B cell (primary cell): ENCODE measurements around the gene IRAK1. TPM values are rescaled to one million over a fixed set of nuclear protein-coding genes. Genes with fewer than 3 reads are reported as not detected.

ENCODE experiments used
- ATAC-seq: fragments of 200-7000 bp; cut with Tn5 transposase; one replicate; pipeline ENCODE4 v1.10.0; 2021; ENCODE audit warnings: low read depth, mild to moderate bottlenecking, moderate number of reproducible peaks, moderate library complexity
- CTCF ChIA-PET: fragments of 350-600 bp; sonication (Branson Sonifier 250); formaldehyde crosslinking; loops from one replicate; lab custom pipeline; 2021; ENCODE audit warnings: antibody characterized with exemption, inconsistent platforms; lab: Charles Lee
- POLR2A ChIA-PET: fragments of 350-600 bp; sonication (Branson Sonifier 250); formaldehyde crosslinking; loops from one replicate; lab custom pipeline; 2021; ENCODE audit warnings: antibody characterized with exemption; lab: Charles Lee
- DNase-seq: peaks from one replicate; pipeline ENCODE4 v3.0.0; 2013
- H2AFZ ChIP-seq: 2 replicates; pipeline ENCODE4 v1.6.1; 2012; ENCODE audit warnings: mild to moderate bottlenecking, low read depth, low read length; ENCODE audit not compliant: insufficient read depth, poor library complexity, severe bottlenecking
- H3K27ac ChIP-seq, 2 donors: 1 replicate in 1 of 2; 2 replicates in 1 of 2; pipeline ENCODE4 v1.5.1; 2012 to 2013; ENCODE audit warnings: low read length in 2 of 2, mild to moderate bottlenecking in 2 of 2, moderate library complexity in 1 of 2
- H3K27me3 ChIP-seq, 4 experiments: fragments of 200-600 bp in 1 of 4; sonication (generic) in 1 of 4; replicated peaks in 1 of 4; 1 replicate in 2 of 4; 2 replicates in 2 of 4; pipeline versions ENCODE4 v1.6.1 to v1.7.0; 2013 to 2016; ENCODE audit warnings: low read length in 3 of 4, mild to moderate bottlenecking in 2 of 4, mixed read lengths in 1 of 4, moderate library complexity in 1 of 4; ENCODE audit not compliant: insufficient read depth in 4 of 4, control insufficient read depth in 3 of 4; ENCODE audit errors: control extremely low read depth in 1 of 4
- H3K36me3 ChIP-seq, 2 experiments: replicated peaks in 1 of 2; 1 replicate in 1 of 2; 2 replicates in 1 of 2; pipeline versions ENCODE4 v1.6.1 to v1.7.1; 2013; ENCODE audit warnings: low read length in 1 of 2; ENCODE audit not compliant: insufficient read depth in 2 of 2, control insufficient read depth in 1 of 2; ENCODE audit errors: control extremely low read depth in 1 of 2, extremely low read depth in 1 of 2
- H3K4me1 ChIP-seq, 2 donors: fragments of 200-600 bp in 1 of 2; sonication (generic) in 1 of 2; 1 replicate in 1 of 2; 2 replicates in 1 of 2; pipeline versions ENCODE4 v1.5.1 to v1.6.1; 2013 to 2017; ENCODE audit warnings: low read length in 2 of 2; ENCODE audit not compliant: control insufficient read depth in 2 of 2, insufficient read depth in 2 of 2
- H3K4me2 ChIP-seq: replicated peaks from 2 replicates; pipeline ENCODE3; 2012; ENCODE audit warnings: mild to moderate bottlenecking, low read depth, low read length; ENCODE audit not compliant: poor library complexity, severe bottlenecking
- H3K4me3 ChIP-seq, 5 experiments: fragments of 200-600 bp in 1 of 5; sonication (generic) in 1 of 5; 1 replicate in 3 of 5; 2 replicates in 2 of 5; pipeline versions ENCODE4 v1.5.1 to v1.7.0; 2011 to 2016; ENCODE audit warnings: low read length in 4 of 5, mild to moderate bottlenecking in 4 of 5, low read depth in 2 of 5, control low read depth in 1 of 5, moderate library complexity in 1 of 5; ENCODE audit not compliant: insufficient read depth in 1 of 5; ENCODE audit errors: control extremely low read depth in 1 of 5, extremely low read depth in 1 of 5
- H3K79me2 ChIP-seq: fragments of 200-600 bp; sonication (generic); one replicate; pipeline ENCODE4 v1.6.0; 2016; ENCODE audit warnings: low read length; ENCODE audit not compliant: control insufficient read depth, insufficient read depth
- H3K9ac ChIP-seq: fragments of 200-600 bp; sonication (generic); 2 replicates; pipeline ENCODE4 v1.6.1; 2017; ENCODE audit warnings: mild to moderate bottlenecking, low read length, moderate library complexity
- H3K9me3 ChIP-seq, 3 donors: one replicate each; pipeline versions ENCODE4 v1.6.1 to v1.7.1; 2013; ENCODE audit warnings: low read length in 2 of 3; ENCODE audit not compliant: control insufficient read depth in 2 of 3, insufficient read depth in 1 of 3; ENCODE audit errors: control extremely low read depth in 1 of 3
- H4K20me1 ChIP-seq: 2 replicates; pipeline ENCODE4 v1.6.0; 2012; ENCODE audit warnings: mild to moderate bottlenecking, low read length; ENCODE audit not compliant: insufficient read depth, control insufficient read depth, poor library complexity, severe bottlenecking
- H3K27ac Mint-ChIP-seq: one replicate; pipeline ENCODE4 v1.8.0; 2021; ENCODE audit warnings: mixed read lengths
- H3K27me3 Mint-ChIP-seq: one replicate; pipeline ENCODE4 v1.8.0; 2021; ENCODE audit warnings: mixed read lengths
- H3K4me1 Mint-ChIP-seq: one replicate; pipeline ENCODE4 v1.8.0; 2021; ENCODE audit warnings: mixed read lengths
- H3K4me3 Mint-ChIP-seq: one replicate; pipeline ENCODE4 v1.8.0; 2021; ENCODE audit warnings: mixed read lengths
- H3K9me3 Mint-ChIP-seq: one replicate; pipeline ENCODE4 v1.8.0; 2022; ENCODE audit warnings: mixed read lengths; ENCODE audit not compliant: insufficient read depth
- EZH2 ChIP-seq: IDR thresholded peaks from 2 replicates; pipeline ENCODE4 v1.6.1; 2012; ENCODE audit warnings: borderline replicate concordance, low read depth, mild to moderate bottlenecking, moderate library complexity, low read length; ENCODE audit not compliant: insufficient read depth, poor library complexity, severe bottlenecking
- WGBS: methylation state at CpG from one replicate; pipeline ENCODE4 v1.1.5; 2013; ENCODE audit warnings: missing lambda C conversion rate; ENCODE audit not compliant: insufficient coverage; 5-methylcytosine and 5-hydroxymethylcytosine counted together
- intact Hi-C: fragments of 100-400 bp; cut with micrococcal nuclease; formaldehyde crosslinking; loops from one replicate; pipeline ENCODE4 v1.10.0; 2022
- polyA plus RNA-seq: library from polyadenylated mRNA; depleted of rRNA; stranded (reverse); fragments of >200 nt; gene quantifications from 2 replicates; pipeline ENCODE4 v1.2.3, GENCODE V29; 2012
- total RNA-seq, 2 donors: library from RNA; stranded (reverse); fragments of 120-200 nt in 1 of 2; gene quantifications; 1 replicate in 1 of 2; 2 replicates in 1 of 2; pipeline versions ENCODE4 v1.2.3 to v1.2.4, GENCODE V29; 2013 to 2022
- TF ChIP-seq, protein P1 (sequence below): fragments of 200-600 bp; IDR thresholded peaks from one replicate; pipeline ENCODE4 v1.8.0; 2022; ENCODE audit warnings: antibody characterized with exemption, mild to moderate bottlenecking

Gene IRAK1
- total and polyA plus RNA-seq, 2 donors (not counting 1 experiment from before 2014, with no cell fraction given), result 112 to 118 TPM

GRCh38 chrX:153983321-153983801, 36.3 kb downstream of the IRAK1 start:
- Mint-ChIP-seq H3K27me3 (no peaks in the 10 kb centered on the region), H3K4me3 (peak overlapping the region; percentile 49), H3K27ac (peak overlapping the region; percentile 96), H3K9me3 (no peaks in the 10 kb centered on the region), H3K4me1 (peaks cover 50% of the 10 kb centered on the region)
- no peak overlapping the region for H3K9ac ChIP-seq
- peak overlapping the region; percentile 36 for H2AFZ ChIP-seq
- POLR2A ChIA-PET, result interaction anchor here (0.8 kb wide), 1 partner anchor 21 kb away, joined by 3 read pairs; no protein-coding TSS in a partner anchor
- no peaks in the 10 kb centered on the region for H3K79me2 ChIP-seq
- no peak overlapping the region for H3K4me3 ChIP-seq
- intact Hi-C loops, result no loop called here
- H4K20me1 ChIP-seq, result no peaks in the 10 kb centered on the region
- no peak for TF ChIP-seq EZH2
- TF ChIP-seq, protein P1, sequence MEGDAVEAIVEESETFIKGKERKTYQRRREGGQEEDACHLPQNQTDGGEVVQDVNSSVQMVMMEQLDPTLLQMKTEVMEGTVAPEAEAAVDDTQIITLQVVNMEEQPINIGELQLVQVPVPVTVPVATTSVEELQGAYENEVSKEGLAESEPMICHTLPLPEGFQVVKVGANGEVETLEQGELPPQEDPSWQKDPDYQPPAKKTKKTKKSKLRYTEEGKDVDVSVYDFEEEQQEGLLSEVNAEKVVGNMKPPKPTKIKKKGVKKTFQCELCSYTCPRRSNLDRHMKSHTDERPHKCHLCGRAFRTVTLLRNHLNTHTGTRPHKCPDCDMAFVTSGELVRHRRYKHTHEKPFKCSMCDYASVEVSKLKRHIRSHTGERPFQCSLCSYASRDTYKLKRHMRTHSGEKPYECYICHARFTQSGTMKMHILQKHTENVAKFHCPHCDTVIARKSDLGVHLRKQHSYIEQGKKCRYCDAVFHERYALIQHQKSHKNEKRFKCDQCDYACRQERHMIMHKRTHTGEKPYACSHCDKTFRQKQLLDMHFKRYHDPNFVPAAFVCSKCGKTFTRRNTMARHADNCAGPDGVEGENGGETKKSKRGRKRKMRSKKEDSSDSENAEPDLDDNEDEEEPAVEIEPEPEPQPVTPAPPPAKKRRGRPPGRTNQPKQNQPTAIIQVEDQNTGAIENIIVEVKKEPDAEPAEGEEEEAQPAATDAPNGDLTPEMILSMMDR, result no peak
- peaks cover 46 to 67% of the 10 kb centered on the region in 2 donors for H3K4me1 ChIP-seq
- no peaks in the 10 kb centered on the region for H3K27me3 ChIP-seq
- H3K9me3 ChIP-seq, result peaks cover 0 to 4% (median 0%) of the 10 kb centered on the region in 3 donors
- 10% methylated on average over 4 of the region's 12 CpGs for WGBS
- H3K4me2 ChIP-seq, result peak overlapping the region; percentile 45
- CTCF ChIA-PET, result no interaction called here
- H3K36me3 ChIP-seq, result no peaks in the 10 kb centered on the region
- peak; percentile 21 for ATAC-seq
- H3K27ac ChIP-seq, result peak overlapping the region; percentile 64 to 78
- DNase-seq, result peak; percentile 56

- peak overlapping the region; percentile 43 for H3K9ac ChIP-seq
- DNase-seq, result peak; percentile 39
- no peaks in the 10 kb centered on the region for H3K27me3 Mint-ChIP-seq
Observed at GRCh38 chrX:153981771-153982533, 37.8 kb downstream of the IRAK1 start.

More at GRCh38 chrX:153981771-153982533, 37.8 kb downstream of the IRAK1 start:
- Histone ChIP-seq H3K27ac (peak overlapping the region; percentile 69 to 78), H3K27me3 (no peaks in the 10 kb centered on the region), H3K4me2 (peak overlapping the region; percentile 65), H3K4me1 (peaks cover 46 to 67% of the 10 kb centered on the region in 2 donors), H4K20me1 (no peaks in the 10 kb centered on the region), H3K79me2 (no peaks in the 10 kb centered on the region), H3K4me3 (peak overlapping the region in 2 of 5 experiments; percentile 9 to 24), H2AFZ (peak overlapping the region; percentile 59), H3K9me3 (peaks cover 0 to 4% (median 0%) of the 10 kb centered on the region in 3 donors), H3K36me3 (no peaks in the 10 kb centered on the region)
- CTCF ChIA-PET, result interaction anchor here (1.5 to 3.0 kb wide), 2 partner anchors 13 to 32 kb away, joined by 6 to 21 read pairs; no protein-coding TSS in a partner anchor
- intact Hi-C loops, result no loop called here
- ATAC-seq, result no peak
- TF ChIP-seq EZH2, result no peak
- TF ChIP-seq, protein P1, result no peak
- peak overlapping the region; percentile 83 for H3K4me3 Mint-ChIP-seq
- H3K9me3 Mint-ChIP-seq, result no peaks in the 10 kb centered on the region
- 55% methylated on average over 46 of the region's 52 CpGs for WGBS
- peaks cover 50% of the 10 kb centered on the region for H3K4me1 Mint-ChIP-seq
- peak overlapping the region; percentile 97 for H3K27ac Mint-ChIP-seq
- POLR2A ChIA-PET, result interaction anchor here (0.8 to 1.8 kb wide), 3 partner anchors 13 to 27 kb away, joined by 3 to 8 read pairs (median 4); no protein-coding TSS in a partner anchor
